Stimulated activated CD8-positive, alpha-beta memory T cell treated with anti-CD3 and anti-CD28 coated beads, Interleukin-4, amount 100 ng/mL, for 1 hour (primary cell): ENCODE results near the gene ANO10.
"Not testable (repeated sequence)": the region's sequence is repeated elsewhere in the genome, so short reads cannot be mapped to it uniquely, and the experiment has no call there.

ENCODE experiments used
- DNase-seq, 2 donors: peaks; one replicate each; pipeline ENCODE4 v3.0.0-alpha.2; 2020; ENCODE audit warnings: low read depth in 2 of 2, low spot score in 1 of 2

ANO10 gene

DNA sequence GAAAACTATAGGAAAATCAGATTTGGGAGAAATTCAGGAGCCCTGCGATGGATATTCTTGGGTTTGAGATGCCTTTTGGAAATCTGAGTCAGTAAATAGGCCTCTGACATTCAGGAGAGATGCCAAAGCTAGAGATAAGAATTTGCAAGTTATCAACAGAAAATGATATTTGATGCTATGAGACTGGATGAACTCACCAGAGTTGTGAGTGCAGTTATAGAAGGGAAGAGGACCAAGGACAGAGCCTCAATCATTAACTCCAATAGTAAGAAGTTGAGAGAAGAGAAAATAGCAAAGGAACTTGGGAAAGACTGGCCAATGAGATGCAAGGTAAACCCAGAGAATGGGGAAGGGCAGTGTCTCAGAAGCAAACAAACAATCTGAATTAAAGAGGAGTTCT lies 7.9 kb upstream of the ANO10 start:
- DNase-seq, result no peak

DNA sequence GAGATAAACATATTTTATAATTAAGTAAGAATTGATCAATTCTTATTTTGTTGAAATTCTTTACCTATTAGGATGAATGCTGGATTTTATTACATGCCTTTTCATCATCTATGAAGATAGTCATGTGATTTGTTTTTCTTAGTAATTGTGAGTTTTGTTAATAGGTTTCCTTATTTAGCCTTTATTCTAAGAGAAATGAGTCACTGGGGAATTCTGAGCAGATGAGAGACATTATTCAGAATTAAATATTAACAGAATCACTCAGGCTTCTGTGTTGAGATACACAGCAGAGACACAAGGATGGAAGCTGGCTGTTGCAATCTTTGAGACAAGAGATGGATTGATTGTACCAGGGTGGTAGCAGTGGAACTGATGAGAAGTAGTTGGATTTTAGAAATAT lies 7.4 kb upstream of the ANO10 start:
- no peak for DNase-seq

DNA sequence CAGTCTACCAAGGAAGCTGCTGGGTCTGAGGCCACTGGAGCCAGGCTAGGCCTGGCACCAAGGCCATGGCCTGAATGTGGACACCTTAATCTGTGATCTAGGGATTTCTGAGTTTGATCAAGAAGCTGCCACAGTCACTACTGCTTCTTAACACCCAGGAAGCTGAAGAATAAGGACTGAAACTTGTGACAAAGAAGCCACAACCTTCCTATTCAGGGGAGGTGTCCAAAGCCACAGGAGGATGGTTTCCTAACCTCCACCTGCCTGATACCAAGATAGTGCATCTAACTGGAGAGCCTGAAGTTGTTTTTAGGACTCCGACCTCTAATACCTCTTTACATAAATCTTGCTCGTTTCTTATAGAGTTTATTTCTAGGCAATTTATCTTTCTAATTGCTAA lies 5.5 kb upstream of the ANO10 start:
- DNase-seq, result no peak

DNA sequence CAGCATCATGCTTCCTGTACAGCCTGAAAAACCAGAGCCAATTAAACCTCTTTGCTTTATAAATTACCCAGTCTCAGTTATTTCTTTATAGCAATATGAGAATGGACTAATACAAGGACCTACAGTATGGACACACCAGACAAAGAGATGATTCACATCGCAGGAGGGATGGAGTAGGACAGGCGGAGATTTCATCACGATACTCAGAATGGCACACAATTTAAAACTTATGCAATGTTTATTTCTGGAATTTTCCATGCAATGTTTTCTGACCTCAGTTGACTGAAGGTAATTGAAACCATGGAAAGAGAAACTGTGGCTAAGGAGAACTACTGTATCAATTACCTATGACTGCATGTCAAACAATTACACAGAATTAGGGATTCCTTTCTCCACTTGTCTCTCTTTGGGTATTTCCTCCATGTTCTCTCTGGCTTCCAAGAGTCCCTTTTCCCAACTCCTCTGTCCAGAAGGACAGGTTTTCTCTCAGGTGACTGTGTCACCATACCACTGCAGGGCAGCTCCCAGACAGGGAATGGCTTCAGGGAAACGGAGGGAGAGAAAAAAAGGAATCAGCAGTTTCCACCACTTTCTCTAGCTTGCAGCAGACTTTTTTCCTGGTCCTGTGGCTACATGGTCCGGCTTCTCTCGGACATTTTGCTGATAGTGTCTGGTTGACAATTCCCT lies 3.0 kb upstream of the ANO10 start:
- DNase-seq, result no peak

DNA sequence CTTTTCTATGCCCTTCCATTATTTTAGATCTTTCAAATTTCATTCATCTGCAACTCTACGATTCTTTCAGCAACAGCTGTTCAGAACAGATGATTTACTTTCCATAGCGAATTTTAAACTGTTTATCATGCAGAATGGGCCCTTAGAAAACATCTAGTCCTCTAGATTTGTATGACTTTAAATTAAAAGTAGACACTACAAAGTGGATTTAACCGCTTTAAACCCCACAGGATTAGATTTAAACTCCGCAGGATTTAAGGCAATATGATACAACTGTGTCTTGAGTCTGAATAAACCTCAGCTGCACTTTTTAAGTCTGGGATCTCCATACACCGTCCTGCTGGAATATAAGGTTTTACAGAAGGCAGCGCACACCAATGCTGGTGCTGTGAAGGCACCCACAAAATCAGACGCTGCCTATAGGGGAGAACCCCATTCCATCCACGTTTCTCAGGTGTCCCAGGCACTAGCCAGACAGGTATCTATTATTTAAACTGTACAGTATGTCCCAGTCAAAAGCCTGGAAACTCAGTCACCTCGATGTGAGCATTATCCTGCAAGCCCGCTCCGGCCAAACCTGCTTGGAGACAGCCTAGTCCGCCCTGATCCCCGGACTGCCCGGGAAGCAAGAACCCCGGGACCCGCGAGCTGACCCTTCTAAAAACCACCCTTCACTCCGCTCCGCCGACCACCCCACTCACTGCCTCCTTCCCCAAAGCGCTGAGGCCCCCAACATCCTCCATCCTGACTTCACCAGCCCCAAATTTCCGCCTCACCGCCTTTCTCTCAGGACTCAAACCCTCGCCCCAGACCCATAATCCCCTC lies 768 bp downstream of the ANO10 start:
- DNase-seq, result no peak

DNA sequence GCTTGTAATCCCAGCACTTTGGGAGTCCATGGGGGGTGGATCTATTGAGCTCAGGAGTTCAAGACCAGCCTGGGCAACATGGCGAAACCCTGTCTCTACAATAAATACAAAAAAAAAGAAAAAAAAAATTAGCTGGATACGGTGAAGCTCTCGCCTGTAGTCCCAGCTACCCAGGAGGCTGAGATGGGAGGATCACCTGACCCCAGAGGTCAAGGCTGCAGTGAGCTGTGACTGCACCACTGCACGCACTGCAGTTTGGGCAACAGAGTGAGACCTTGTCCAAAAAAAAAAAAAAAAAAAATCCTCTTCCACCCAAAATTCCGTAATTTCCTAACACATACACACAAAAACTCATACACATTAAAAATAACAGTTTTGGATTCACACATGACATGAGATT lies 2.2 kb downstream of the ANO10 start:
- no peak for DNase-seq

DNA sequence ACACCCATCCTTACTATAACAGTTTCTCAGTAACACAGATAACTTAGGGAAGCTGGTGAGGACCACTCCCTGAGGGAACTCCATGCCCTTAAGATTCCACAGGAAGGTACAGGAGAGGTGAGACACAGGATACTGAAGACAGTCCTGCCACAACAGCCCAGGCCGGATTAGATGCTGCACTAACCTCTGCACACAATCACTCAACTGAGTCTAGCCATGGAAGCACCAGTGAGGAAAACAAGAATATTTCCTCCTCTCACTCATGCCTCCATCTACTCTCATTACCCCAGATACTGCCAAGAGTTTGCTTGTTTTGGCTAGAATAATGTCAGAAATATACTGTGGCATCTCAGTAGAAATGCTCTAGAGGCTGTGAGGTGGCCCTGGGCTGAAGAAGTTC lies 3.7 kb downstream of the ANO10 start:
- no peak for DNase-seq

DNA sequence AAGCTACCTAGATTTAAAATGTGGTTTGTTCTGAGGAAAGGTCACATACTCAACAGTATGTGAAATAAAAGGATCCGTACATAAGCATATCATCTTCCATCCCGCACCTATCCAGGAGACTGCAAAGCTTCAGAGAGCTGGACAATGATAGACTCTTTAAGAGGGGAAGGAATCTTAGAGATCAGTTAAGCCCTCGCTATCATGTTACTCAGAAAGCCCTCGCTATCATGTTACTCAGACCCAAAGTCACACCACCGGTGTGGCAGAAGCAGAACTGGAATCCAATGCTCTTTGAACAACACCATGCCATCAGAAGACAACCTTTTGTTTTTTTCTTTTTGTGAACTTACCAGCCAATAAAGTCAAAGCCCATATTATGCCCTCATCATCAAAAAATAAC lies 5.8 kb downstream of the ANO10 start:
- no peak for DNase-seq

DNA sequence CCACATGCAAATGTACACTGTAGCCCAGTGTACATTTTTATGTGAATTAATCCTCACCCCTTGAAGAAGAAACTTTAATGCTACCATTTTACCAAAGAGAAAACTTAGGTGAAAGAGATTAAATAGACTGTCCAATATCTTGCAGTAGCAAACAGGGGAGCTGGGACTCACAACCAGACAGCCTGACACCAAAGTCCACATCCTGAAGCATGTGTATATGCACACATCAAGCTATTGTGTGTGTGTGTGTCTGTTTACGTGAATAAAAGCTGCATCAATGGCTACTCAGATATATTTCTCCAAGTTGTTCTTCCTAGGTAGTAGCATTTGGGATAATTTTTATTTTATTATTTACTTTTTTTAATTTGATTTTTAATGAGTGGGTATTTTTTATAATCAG lies 6.7 kb downstream of the ANO10 start:
- DNase-seq, result no peak

DNA sequence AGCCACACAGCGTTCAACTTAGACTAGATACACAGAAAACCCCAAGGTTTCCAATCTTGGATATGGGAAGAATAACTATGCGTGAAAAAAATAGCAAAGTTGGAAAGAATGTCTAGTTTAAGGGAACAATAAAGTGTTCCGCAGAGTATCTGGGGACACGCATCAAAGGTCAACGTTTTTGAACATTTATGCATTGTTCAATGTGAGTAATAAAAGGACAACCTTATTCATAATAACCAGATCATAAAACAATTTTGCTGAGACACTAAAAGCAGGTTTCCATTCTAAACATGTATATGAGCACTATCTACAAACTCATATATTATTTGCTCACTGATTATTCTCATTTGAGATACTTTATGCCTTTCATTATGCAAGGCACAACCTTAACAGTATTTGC lies 7.8 kb downstream of the ANO10 start:
- no peak for DNase-seq

DNA sequence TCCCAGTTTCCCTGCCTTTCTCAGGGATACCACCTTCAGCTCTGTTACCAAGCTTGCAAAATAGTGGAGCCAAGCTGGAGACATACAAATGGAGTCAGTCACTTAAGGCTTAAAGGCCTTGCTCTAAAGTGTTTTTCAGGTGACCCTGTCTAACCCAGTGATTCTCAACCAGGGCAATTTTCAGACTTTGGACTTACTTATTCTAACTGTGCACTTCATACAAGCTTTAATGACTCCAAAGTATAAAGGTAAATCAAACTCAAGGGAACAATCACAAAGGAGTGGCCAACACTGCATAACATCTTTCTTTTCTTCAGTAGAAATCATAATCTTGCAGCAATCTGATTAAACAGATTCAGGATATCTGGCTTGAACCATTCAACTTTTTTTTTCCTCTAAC lies 9.4 kb downstream of the ANO10 start:
- DNase-seq, result no peak

DNA sequence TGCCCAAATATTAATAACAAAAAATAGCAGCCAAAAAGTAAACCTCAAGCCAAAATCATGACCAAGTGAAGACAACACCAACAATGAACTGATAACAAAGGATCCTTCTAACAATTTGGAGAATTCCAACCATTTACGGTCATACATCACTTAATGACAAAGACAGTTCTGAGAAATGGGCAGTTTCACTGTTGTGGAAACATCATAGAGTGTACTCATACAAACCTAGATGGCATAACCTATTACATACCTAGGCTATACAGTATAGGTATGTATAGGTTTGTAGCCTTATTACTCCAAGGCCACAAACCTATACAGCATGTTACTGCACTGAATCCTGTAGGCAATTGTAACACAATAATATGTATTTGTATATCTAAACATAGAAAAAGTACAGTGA lies 12.4 kb downstream of the ANO10 start:
- DNase-seq, result no peak

DNA sequence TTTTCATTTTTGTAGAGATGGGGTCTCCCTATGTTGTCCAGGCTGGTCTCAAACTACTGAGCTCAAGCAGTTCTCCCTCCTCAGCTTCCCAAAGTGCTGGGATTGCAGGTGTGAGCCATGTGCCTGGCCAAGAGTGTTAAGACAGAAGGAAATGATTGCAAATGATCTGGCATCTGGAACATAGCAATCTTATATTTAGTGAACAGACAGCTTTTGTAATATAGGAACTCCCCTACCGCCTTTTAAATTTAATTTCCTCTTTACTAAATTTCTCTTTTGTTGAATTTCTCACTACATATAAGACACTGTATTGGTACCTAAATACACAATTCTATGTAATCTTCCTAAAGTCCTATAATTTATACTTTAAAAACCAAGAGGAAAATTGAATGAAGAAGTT lies 13.1 kb downstream of the ANO10 start:
- no peak for DNase-seq

DNA sequence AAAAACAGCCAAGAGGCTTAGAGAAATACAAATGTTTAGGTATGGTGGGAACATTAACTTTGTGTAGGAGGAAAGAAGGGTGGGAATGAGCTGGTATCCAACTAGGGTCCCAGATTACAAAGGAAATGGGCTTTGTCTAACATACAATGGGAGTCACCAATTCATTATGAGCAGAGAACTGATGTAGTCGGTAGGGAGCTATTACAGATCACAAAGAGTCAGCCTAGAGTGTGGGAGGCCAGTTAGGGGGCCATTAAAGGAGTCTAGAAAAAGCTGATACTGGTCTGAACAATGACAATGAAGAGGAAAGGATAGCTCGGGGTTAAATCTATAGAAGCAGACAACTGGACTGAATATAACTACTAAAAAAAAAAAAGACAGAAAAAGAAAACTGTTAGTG lies 15.5 kb downstream of the ANO10 start:
- DNase-seq, result no peak

DNA sequence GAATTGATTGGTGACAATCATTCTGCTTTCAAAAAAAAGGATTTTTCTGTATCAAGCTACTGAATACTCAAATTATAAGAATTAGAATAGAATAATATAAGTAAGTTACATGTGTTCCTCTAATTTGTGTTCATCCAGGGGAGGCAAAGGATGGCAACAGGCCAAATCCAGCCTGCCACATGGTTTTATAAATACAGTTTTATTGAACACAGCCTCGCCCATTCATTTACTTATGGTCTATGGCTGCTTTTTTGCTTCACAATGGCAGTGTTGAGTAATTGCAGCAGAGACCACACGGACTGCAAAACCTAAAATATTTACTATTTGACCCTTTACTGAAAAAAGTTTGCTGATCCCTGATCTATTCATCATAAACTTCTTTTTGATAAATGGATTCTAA lies 21.9 kb downstream of the ANO10 start:
- DNase-seq, result not testable (repeated sequence)

DNA sequence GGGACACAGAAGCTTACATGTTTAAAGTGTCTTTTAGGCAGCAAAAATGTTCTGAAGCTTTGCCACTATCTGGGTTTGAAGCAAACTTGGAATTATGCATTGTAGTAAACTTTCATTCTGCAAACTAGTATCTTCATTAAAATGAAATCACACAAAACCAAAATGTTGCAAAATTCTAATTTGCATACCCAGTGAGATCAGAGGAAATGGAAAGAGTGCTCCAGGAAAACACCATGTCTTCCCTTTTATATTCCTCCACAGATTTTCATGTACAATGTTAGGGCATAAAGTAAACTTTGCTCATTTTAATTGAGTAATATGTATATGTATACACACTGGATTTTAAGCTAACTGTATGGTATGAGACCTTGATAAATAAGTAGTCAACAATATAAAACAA lies 23.9 kb downstream of the ANO10 start:
- no peak for DNase-seq

DNA sequence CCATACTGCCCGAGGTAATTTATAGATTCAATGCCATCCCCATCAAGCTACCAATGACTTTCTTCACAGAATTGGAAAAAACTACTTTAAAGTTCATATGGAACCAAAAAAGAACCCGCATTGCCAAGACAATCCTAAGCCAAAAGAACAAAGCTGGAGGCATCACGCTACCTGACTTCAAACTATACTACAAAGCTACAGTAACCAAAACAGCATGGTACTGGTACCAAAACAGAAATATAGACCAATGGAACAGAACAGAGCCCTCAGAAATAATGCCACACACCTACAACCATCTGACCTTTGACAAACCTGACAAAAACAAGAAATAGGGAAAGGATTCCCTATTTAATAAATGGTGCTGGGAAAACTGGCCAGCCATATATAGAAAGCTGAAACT lies 25.6 kb downstream of the ANO10 start:
- DNase-seq, result not testable (repeated sequence)

DNA sequence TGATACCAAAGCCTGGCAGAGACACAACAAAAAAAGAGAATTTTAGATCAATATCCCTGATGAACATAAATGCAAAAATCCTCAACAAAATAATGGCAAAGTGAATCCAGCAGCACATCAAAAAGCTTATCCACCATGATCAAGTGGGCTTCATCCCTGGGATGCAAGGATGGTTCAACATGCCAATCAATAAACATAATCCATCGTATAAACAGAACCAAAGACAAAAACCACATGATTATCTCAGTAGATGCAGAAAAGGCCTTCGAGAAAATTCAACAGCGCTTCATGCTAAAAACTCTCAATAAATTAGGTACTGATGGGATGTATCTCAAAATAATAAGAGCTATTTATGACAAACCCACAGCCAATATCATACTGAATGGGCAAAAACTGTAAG lies 26.5 kb downstream of the ANO10 start:
- DNase-seq, result not testable (repeated sequence)

DNA sequence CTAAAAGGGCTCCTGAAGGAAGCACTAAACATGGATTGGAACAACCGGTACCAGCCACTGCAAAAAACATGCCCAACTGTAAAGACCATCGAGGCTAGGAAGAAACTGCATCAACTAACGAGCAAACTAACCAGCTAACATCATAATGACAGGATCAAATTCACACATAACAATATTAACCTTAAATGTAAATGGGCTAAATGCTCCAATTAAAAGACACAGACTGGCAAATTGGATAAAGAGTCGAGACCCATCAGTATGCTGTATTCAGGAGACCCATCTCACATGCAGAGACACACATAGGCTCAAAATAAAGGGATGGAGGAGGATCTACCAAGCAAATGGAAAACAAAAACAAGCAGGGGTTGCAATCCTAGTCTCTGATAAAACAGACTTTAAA lies 28.2 kb downstream of the ANO10 start:
- DNase-seq, result not testable (repeated sequence)

DNA sequence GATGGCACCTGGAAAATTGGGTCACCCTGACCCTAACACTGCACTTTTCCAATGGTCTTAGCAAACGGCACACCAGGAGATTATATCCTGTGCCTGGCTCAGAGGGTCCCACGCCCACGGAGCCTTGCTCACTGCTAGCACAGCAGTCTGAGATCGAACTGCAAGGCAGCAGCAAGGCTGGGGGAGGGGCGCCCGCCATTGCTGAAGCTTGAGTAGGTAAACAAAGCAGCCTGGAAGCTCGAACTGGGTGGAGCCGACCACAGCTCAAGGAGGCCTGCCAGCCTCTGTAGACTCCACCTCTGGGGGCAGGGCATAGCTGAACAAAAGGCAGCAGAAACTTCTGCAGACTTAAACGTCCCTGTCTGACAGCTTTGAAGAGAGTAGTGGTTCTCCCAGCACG lies 29.9 kb downstream of the ANO10 start:
- DNase-seq, result not testable (repeated sequence)

DNA sequence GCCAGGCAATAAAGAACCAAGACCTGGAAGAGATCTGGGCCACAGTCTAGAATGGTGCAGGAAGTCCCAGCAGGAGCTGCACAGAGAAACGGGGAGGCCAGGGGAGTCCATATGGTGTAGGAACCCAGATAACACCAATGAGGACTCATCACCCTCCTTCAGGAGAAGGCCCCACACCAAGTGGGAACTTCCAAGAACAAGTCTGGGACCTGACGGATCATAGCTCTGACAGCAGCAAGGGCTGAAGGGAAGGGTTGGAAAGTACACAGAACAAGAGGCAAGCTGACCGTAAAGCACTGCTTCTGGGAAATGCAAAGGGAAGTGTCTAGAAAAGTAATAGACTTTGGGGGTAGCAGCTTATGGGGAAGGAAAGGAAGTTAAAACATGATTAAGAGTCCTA lies 34.5 kb downstream of the ANO10 start:
- no peak for DNase-seq

DNA sequence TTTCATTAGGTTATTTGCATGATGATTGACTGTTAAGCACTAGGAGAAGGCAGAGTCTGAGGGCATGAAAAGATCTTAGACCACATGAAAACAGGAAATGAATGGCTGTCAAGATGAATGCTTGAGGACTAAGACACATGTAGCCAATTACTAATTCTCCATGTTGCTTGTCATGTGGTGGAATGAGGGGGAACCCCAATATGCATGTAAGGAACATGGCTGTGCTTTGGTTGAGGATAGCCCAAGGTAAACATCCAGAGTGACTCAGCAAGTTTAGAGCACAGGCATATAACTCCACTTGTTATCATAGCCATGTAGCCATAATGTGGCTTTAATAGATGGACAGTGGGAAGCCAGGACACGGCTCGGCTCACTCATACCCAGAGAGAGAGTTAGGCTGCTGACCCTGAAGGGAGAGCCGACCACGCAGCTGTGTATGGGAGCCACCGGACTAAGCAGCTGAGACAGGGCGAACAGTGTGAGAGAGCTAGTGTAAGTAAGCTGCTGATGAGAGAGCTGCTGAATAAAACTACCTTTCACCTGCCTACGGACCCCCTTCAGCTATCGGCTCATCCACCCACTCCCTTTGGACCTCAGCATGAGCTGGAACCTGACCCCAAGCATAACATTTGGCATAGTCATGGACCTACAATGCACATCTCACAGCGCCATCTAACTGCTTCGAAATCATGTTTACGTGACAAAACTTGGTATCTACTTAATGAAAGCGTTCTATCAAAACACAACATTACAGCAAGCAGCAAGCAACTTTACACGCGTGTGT lies 37.6 kb downstream of the ANO10 start:
- no peak for DNase-seq
